ENCODE results near the gene RBPJ. TPM values are rescaled to one million over a fixed set of nuclear protein-coding genes. Genes with fewer than 3 reads are reported as not detected.

The RBPJ gene
- total and polyA plus RNA-seq, 2 of the 8 experiments (the other 6 are each of a cell fraction or from before 2014, with no cell fraction given) = 65.5 to 217 TPM

DNA sequence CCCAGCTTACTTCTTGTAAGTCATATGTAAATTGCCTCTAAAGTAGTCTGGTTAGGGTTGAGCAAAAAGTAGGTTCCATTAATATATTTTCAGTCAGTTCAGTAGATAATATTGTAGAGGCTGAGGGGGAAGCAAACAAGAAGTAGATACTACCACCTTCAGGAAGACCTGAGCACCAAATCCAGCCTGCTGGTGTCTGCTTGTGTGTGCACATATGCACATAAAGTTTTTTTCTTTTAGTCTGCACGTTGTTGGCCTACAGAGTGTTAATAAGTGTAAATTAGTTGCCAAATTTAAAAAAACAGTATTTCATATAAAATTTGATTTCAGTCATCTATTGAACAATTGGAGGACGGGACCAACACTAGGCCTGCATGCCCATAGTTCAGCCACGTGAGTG, 92.8 kb downstream of the RBPJ start:
- Histone ChIP-seq H2AK5ac (ENCODE audit: low read depth, low read length) (no peak overlapping the region), H3K56ac (replicated peaks; ENCODE audit: insufficient read length, low read depth, low read length) (no peak overlapping the region), H2BK15ac (ENCODE audit: low read length) (no peak overlapping the region), H2BK12ac (ENCODE audit: low read depth, low read length) (no peak overlapping the region), H3K23ac (ENCODE audit: insufficient read length) (no peak overlapping the region), H3K79me2 (ENCODE audit: control insufficient read depth in 1 of 2, insufficient read depth in 2 of 2, low read length in 2 of 2) (peaks cover 0 to 81% of the 10 kb centered on the region in 2 experiments; a peak in 3 of 4 replicates), H2BK20ac (ENCODE audit: low read length) (no peak overlapping the region), H3K4me3 (ENCODE audit: extremely low read depth in 1 of 4, insufficient read depth in 2 of 4, low read depth in 3 of 4, low read length in 4 of 4) (no peak overlapping the region), H3K14ac (ENCODE audit: insufficient read length) (no peak overlapping the region), H3K27me3 (replicated peaks in 1 of 4; ENCODE audit: control insufficient read depth in 3 of 4, extremely low read depth in 1 of 4, insufficient read depth in 3 of 4, low read length in 3 of 4) (no peaks in the 10 kb centered on the region), H3K27ac (ENCODE audit: low read depth, low read length) (no peak overlapping the region), H2AFZ (ENCODE audit: low read length) (no peak overlapping the region), H3K9ac (replicated peaks in 1 of 4; ENCODE audit: extremely low read depth in 1 of 4, low read depth in 3 of 4, low read length in 3 of 4) (no peak overlapping the region), H3K23me2 (ENCODE audit: low read depth, low read length) (no peaks in the 10 kb centered on the region), H4K91ac (replicated peaks; ENCODE audit: insufficient read length, low read length) (no peak overlapping the region), H3K4ac (replicated peaks; ENCODE audit: insufficient read length, low read depth, low read length) (no peak overlapping the region), H4K8ac (ENCODE audit: extremely low read depth, insufficient read depth, low read length) (no peak overlapping the region), H3K4me2 (ENCODE audit: insufficient read depth in 1 of 2, low read depth in 2 of 2, low read length in 2 of 2) (no peak overlapping the region), H3K4me1 (replicated peaks in 1 of 4; ENCODE audit: control insufficient read depth in 3 of 4, insufficient read depth in 4 of 4, low read length in 3 of 4) (peaks cover 0 to 2% (median 0%) of the 10 kb centered on the region in 4 experiments; a peak in 1 of 7 replicates), H3K9me3 (ENCODE audit: insufficient read depth in 2 of 2, low read depth in 1 of 2, low read length in 1 of 2) (no peaks in the 10 kb centered on the region; a peak in 1 of 4 replicates), H3K18ac (ENCODE audit: extremely low read depth, low read length) (no peak overlapping the region), H2BK5ac (ENCODE audit: low read depth, low read length) (no peak overlapping the region), H4K5ac (ENCODE audit: insufficient read length, low read depth, low read length) (no peak overlapping the region), H3K79me1 (ENCODE audit: low read depth, low read length) (peaks cover 2% of the 10 kb centered on the region; the same call in 1 of the 2 replicates), H4K20me1 (replicated peaks in 1 of 2; ENCODE audit: control insufficient read depth in 1 of 2, insufficient read depth in 2 of 2, low read length in 2 of 2) (no peaks in the 10 kb centered on the region), H3K36me3 (ENCODE audit: control insufficient read depth in 2 of 4, insufficient read depth in 4 of 4, low read length in 3 of 4) (peaks cover 0 to 30% (median 16%) of the 10 kb centered on the region in 4 experiments; a peak in 5 of 8 replicates), H2BK120ac (replicated peaks; ENCODE audit: low read depth, low read length) (no peak overlapping the region)
- no peak for TF ChIP-seq CREB1 (IDR thresholded peaks at IDR 0.05)
- TF ChIP-seq EGR1 (IDR thresholded peaks at IDR 0.05; ENCODE audit: borderline replicate concordance, low read depth, low read length) = no peak
- TF ChIP-seq CTBP2 (IDR thresholded peaks at IDR 0.05; ENCODE audit: borderline replicate concordance, insufficient read depth, insufficient read length, low read length) = no peak
- TF ChIP-seq SUZ12 (IDR thresholded peaks at IDR 0.05; ENCODE audit: low read length) = no peak
- TF ChIP-seq KDM4A (IDR thresholded peaks at IDR 0.05; ENCODE audit: low read depth, low read length, severe bottlenecking) = no peak
- TF ChIP-seq RFX5 (IDR thresholded peaks at IDR 0.05; ENCODE audit: borderline replicate concordance, low read depth, low read length) = no peak
- TF ChIP-seq CHD2 (IDR thresholded peaks at IDR 0.05; ENCODE audit: low read length) = no peak
- no peak for TF ChIP-seq SAP30 (IDR thresholded peaks at IDR 0.05; ENCODE audit: insufficient read depth, insufficient replicate concordance, low read length)
- TF ChIP-seq SIX5 (IDR thresholded peaks at IDR 0.05; ENCODE audit: low read depth, low read length) = no peak
- TF ChIP-seq BRCA1 (IDR thresholded peaks at IDR 0.05; ENCODE audit: low read depth, low read length) = no peak
- TF ChIP-seq TCF12 (IDR thresholded peaks at IDR 0.05; ENCODE audit: low read depth, low read length) = no peak
- no peak for TF ChIP-seq BACH1 (IDR thresholded peaks at IDR 0.05; ENCODE audit: low read length)
- TF ChIP-seq TAF7 (optimal IDR thresholded peaks at IDR 0.05; ENCODE audit: borderline replicate concordance, low read depth, low read length) = no peak
- WGBS, 2 experiments (ENCODE audit: extremely low coverage in 1 of 2, insufficient coverage in 1 of 2, insufficient read length in 1 of 2, insufficient replicate concordance in 2 of 2, low coverage in 1 of 2, low lambda C conversion rate in 2 of 2, missing lambda C conversion rate in 1 of 2) = 93% methylated on average over 3 of the region's 3 CpGs; no CpG with 5 or more reads in 1 of the 2 experiments
- POLR2A ChIA-PET (ENCODE audit: partially characterized antibody) = interaction anchor here (0.8 to 1.3 kb wide), 2 partner anchors 18 to 22 kb away, joined by 3 read pairs; no protein-coding TSS in a partner anchor
- CTCF ChIA-PET (ENCODE audit: partially characterized antibody) = interaction anchor here (0.5 to 2.0 kb wide), 5 partner anchors 14 to 599 kb away, joined by 3 to 5 read pairs (median 3); no protein-coding TSS in a partner anchor
- DNase-seq (ENCODE audit: low read depth in 1 of 2, low spot score in 2 of 2) (no peak), FAIRE-seq (no peak)

Data from H1 (cell line).